GM23338 (cell line): ENCODE data around the gene IGFBP7. TPM values are rescaled to one million over a fixed set of nuclear protein-coding genes. Genes with fewer than 3 reads are reported as not detected.

Experiments used
- ATAC-seq: fragments of 200-7000 bp; cut with Tn5 transposase; 3 replicates; pipeline ENCODE4 v1.9.1; 2020
- DNase-seq: peaks from one replicate; pipeline ENCODE4 v3.0.0-alpha.2; 2015; ENCODE audit warnings: low spot score
- H2AFZ ChIP-seq: fragments of 200-600 bp; sonication (generic); 2 replicates; pipeline ENCODE4 v1.8.0; 2016; ENCODE audit warnings: antibody characterized with exemption, mild to moderate bottlenecking, moderate library complexity
- H3F3A ChIP-seq: fragments of 200-600 bp; sonication (generic); replicated peaks from 2 replicates; pipeline ENCODE4 v1.8.0; 2017; ENCODE audit warnings: antibody characterized with exemption, mixed run types, low read depth
- H3K27ac ChIP-seq: fragments of 200-600 bp; sonication (generic); 2 replicates; pipeline ENCODE4 v1.6.1; 2016; ENCODE audit warnings: low read depth
- H3K27me3 ChIP-seq: fragments of 200-600 bp; sonication (generic); 2 replicates; pipeline ENCODE4 v1.8.0; 2016; ENCODE audit warnings: mild to moderate bottlenecking, mixed run types, moderate library complexity; ENCODE audit not compliant: insufficient read depth
- H3K36me3 ChIP-seq: fragments of 200-600 bp; sonication (generic); 2 replicates; pipeline ENCODE4 v1.8.0; 2016; ENCODE audit warnings: mild to moderate bottlenecking; ENCODE audit not compliant: insufficient read depth
- H3K4me1 ChIP-seq: fragments of 200-600 bp; sonication (generic); 2 replicates; pipeline ENCODE4 v1.8.0; 2016; ENCODE audit warnings: mild to moderate bottlenecking, moderate library complexity; ENCODE audit not compliant: insufficient read depth
- H3K4me2 ChIP-seq: fragments of 200-600 bp; sonication (generic); 2 replicates; pipeline ENCODE4 v1.7.1; 2017; ENCODE audit warnings: mixed run types
- H3K4me3 ChIP-seq: fragments of 200-600 bp; sonication (generic); 2 replicates; pipeline ENCODE4 v1.6.1; 2016; ENCODE audit warnings: mixed run types
- H3K79me2 ChIP-seq: fragments of 200-600 bp; sonication (generic); replicated peaks from 2 replicates; pipeline ENCODE4 v1.8.0; 2017; ENCODE audit warnings: mild to moderate bottlenecking; ENCODE audit not compliant: insufficient read depth
- H3K9me2 ChIP-seq: fragments of 200-600 bp; sonication (generic); 2 replicates; pipeline ENCODE4 v1.8.0; 2017; ENCODE audit not compliant: insufficient read depth
- H4K20me1 ChIP-seq: fragments of 200-600 bp; sonication (generic); replicated peaks from 2 replicates; pipeline ENCODE4 v1.8.0; 2017; ENCODE audit warnings: mild to moderate bottlenecking; ENCODE audit not compliant: insufficient read depth
- H3K27ac Mint-ChIP-seq: 2 replicates; pipeline ENCODE4 v1.8.0; 2020; ENCODE audit warnings: inconsistent platforms, mild to moderate bottlenecking, moderate library complexity, mixed read lengths
- H3K27me3 Mint-ChIP-seq: 3 replicates; pipeline ENCODE4 v1.8.0; 2022; ENCODE audit warnings: low read depth, mild to moderate bottlenecking, moderate library complexity, mixed read lengths, inconsistent platforms; ENCODE audit not compliant: insufficient read depth, poor library complexity
- H3K36me3 Mint-ChIP-seq: 3 replicates; pipeline ENCODE4 v1.8.0; 2021; ENCODE audit warnings: low read depth, mild to moderate bottlenecking, inconsistent platforms, moderate library complexity, mixed read lengths
- H3K4me1 Mint-ChIP-seq: 3 replicates; pipeline ENCODE4 v1.8.0; 2020; ENCODE audit warnings: mild to moderate bottlenecking, inconsistent platforms, mixed read lengths
- H3K4me3 Mint-ChIP-seq: 3 replicates; pipeline ENCODE4 v1.8.0; 2021; ENCODE audit warnings: moderate library complexity, mild to moderate bottlenecking, inconsistent platforms, mixed read lengths
- H3K9me3 Mint-ChIP-seq: 3 replicates; pipeline ENCODE4 v1.8.0; 2020; ENCODE audit warnings: moderate library complexity, mild to moderate bottlenecking, inconsistent platforms, mixed read lengths
- CREB1 ChIP-seq: fragments of 250-450 bp; sonication (Bioruptor Pico); IDR thresholded peaks from 2 replicates; pipeline ENCODE4 v1.5.0; 2020; ENCODE audit warnings: low read depth, mild to moderate bottlenecking, moderate library complexity
- CTCF ChIP-seq, 2 experiments: fragments of 200-600 bp in 1 of 2; sonication (generic) in 1 of 2; conservative IDR thresholded peaks; 2 replicates each; pipeline versions ENCODE4 v1.5.1 to v1.6.1; 2016 to 2017; ENCODE audit warnings: antibody characterized with exemption in 2 of 2, low read depth in 2 of 2, mild to moderate bottlenecking in 2 of 2, moderate library complexity in 1 of 2
- EZH2 ChIP-seq: fragments of 200-600 bp; sonication (generic); IDR thresholded peaks from one replicate; pipeline ENCODE4 v1.8.0; 2017; ENCODE audit warnings: antibody characterized with exemption, mild to moderate bottlenecking, low read depth; ENCODE audit not compliant: unreplicated experiment
- EZH2phosphoT487 ChIP-seq: fragments of 200-600 bp; sonication (generic); IDR thresholded peaks from one replicate; pipeline ENCODE4 v1.8.1; 2018; ENCODE audit warnings: antibody characterized with exemption; ENCODE audit not compliant: unreplicated experiment
- JUNB ChIP-seq: IDR thresholded peaks from one replicate; pipeline ENCODE4 v1.6.1; 2016; ENCODE audit warnings: antibody characterized with exemption; ENCODE audit not compliant: unreplicated experiment
- NANOG ChIP-seq: IDR thresholded peaks from 2 replicates; pipeline ENCODE4 v1.6.1; 2016; ENCODE audit warnings: antibody characterized with exemption, borderline replicate concordance
- POLR2AphosphoS5 ChIP-seq: IDR thresholded peaks from 2 replicates; pipeline ENCODE4 v1.6.1; 2016; ENCODE audit warnings: antibody characterized with exemption, low read depth
- REST ChIP-seq: IDR thresholded peaks from one replicate; pipeline ENCODE4 v1.6.1; 2018; ENCODE audit warnings: antibody characterized with exemption; ENCODE audit not compliant: unreplicated experiment
- STAT1 ChIP-seq: IDR thresholded peaks from one replicate; pipeline ENCODE4 v1.6.1; 2016; ENCODE audit warnings: antibody characterized with exemption; ENCODE audit not compliant: unreplicated experiment
- ZNF114 ChIP-seq: fragments of 250-450 bp; sonication (Bioruptor Pico); IDR thresholded peaks from 2 replicates; pipeline ENCODE4 v1.5.0; 2020; ENCODE audit warnings: mild to moderate bottlenecking, moderate library complexity
- ZNF331 ChIP-seq: fragments of 250-450 bp; sonication (Bioruptor Pico); IDR thresholded peaks from 2 replicates; pipeline ENCODE4 v1.5.0; 2020; ENCODE audit warnings: low read depth, mild to moderate bottlenecking, moderate library complexity
- polyA plus RNA-seq: library from polyadenylated mRNA; unstranded; fragments of >200 nt; fragmentation: Nextera tagmentation; extraction: Ambion mirVana; gene quantifications from 2 replicates; pipeline ENCODE4 v1.2.1, GENCODE V29; 2016
- total RNA-seq: library from RNA; depleted of rRNA; stranded (reverse); fragments of >200 nt; shearing (Covaris generic); gene quantifications from 2 replicates; pipeline ENCODE4 v1.2.3, GENCODE V29; 2014

Gene IGFBP7
- total and polyA plus RNA-seq, 2 experiments from 2014 or later, result 0.49 to 7.9 TPM

GRCh38 chr4:57084360-57084759, 25.8 kb downstream of the IGFBP7 start:
- Mint-ChIP-seq H3K27ac (no peak overlapping the region), H3K4me1 (peaks cover 8% of the 10 kb centered on the region; the same call in 2 of the 3 replicates), H3K27me3 (no peaks in the 10 kb centered on the region), H3K36me3 (peaks cover 12% of the 10 kb centered on the region), H3K4me3 (no peak overlapping the region), H3K9me3 (peaks cover 14% of the 10 kb centered on the region; the same call in 2 of the 3 replicates)
- Histone ChIP-seq H3K27ac (no peak overlapping the region), H3K9me2 (peaks cover 9% of the 10 kb centered on the region; the same call in 1 of the 2 replicates), H4K20me1 (no peaks in the 10 kb centered on the region), H2AFZ (no peak overlapping the region), H3K36me3 (no peaks in the 10 kb centered on the region; the same call in 1 of the 2 replicates), H3K79me2 (no peaks in the 10 kb centered on the region), H3K4me3 (no peak overlapping the region), H3K27me3 (no peaks in the 10 kb centered on the region), H3F3A (no peaks in the 10 kb centered on the region), H3K4me2 (no peak overlapping the region), H3K4me1 (peaks cover 5% of the 10 kb centered on the region)
- no peak for TF ChIP-seq REST
- TF ChIP-seq NANOG, result no peak
- TF ChIP-seq JUNB, result no peak
- TF ChIP-seq POLR2AphosphoS5, result no peak
- TF ChIP-seq CREB1, result no peak
- TF ChIP-seq ZNF114 (CRISPR knock-in tag), result no peak
- TF ChIP-seq EZH2, result no peak
- no peak for TF ChIP-seq STAT1
- TF ChIP-seq ZNF331 (CRISPR knock-in tag), result no peak
- ATAC-seq, result no peak
- DNase-seq, result no peak

- H3K4me3 Mint-ChIP-seq, result no peak overlapping the region
- H3K27me3 ChIP-seq, result no peaks in the 10 kb centered on the region
- H3K27me3 Mint-ChIP-seq, result peaks cover 2% of the 10 kb centered on the region
- H3K4me1 Mint-ChIP-seq, result peaks cover 21% of the 10 kb centered on the region
- DNase-seq (no peak), ATAC-seq (no peak)
- H3K9me3 Mint-ChIP-seq, result peaks cover 14% of the 10 kb centered on the region; the same call in 2 of the 3 replicates
- H3K4me1 ChIP-seq, result peaks cover 15% of the 10 kb centered on the region
- TF ChIP-seq EZH2phosphoT487 (no peak), EZH2 (no peak), JUNB (no peak), ZNF331 (CRISPR knock-in tag) (no peak), CTCF (conservative IDR thresholded peaks at IDR 0.05; ENCODE audit: low read depth in 2 of 2) (no peak), CREB1 (no peak), ZNF114 (CRISPR knock-in tag) (no peak), POLR2AphosphoS5 (no peak), REST (no peak)
- no peaks in the 10 kb centered on the region for H3K79me2 ChIP-seq
- no peaks in the 10 kb centered on the region for H3F3A ChIP-seq
- H3K27ac Mint-ChIP-seq, result no peak overlapping the region
- H2AFZ ChIP-seq, result no peak overlapping the region
- peaks cover 12% of the 10 kb centered on the region for H3K36me3 Mint-ChIP-seq
- H3K36me3 ChIP-seq, result no peaks in the 10 kb centered on the region; the same call in 1 of the 2 replicates
- H3K9me2 ChIP-seq, result peaks cover 9% of the 10 kb centered on the region; the same call in 1 of the 2 replicates
- H3K27ac ChIP-seq, result no peak overlapping the region
- no peak overlapping the region for H3K4me2 ChIP-seq
- no peaks in the 10 kb centered on the region for H4K20me1 ChIP-seq
- no peak overlapping the region for H3K4me3 ChIP-seq
These were observed 27.1 kb downstream of the IGFBP7 start for GRCh38 chr4:57083090-57083489.
